ENCODE measurements around the gene INSYN2A. TPM values are rescaled to one million over a fixed set of nuclear protein-coding genes. Genes with fewer than 3 reads are reported as not detected.

INSYN2A gene
- total RNA-seq, 1 donor from 2014 or later, result not detected

DNA sequence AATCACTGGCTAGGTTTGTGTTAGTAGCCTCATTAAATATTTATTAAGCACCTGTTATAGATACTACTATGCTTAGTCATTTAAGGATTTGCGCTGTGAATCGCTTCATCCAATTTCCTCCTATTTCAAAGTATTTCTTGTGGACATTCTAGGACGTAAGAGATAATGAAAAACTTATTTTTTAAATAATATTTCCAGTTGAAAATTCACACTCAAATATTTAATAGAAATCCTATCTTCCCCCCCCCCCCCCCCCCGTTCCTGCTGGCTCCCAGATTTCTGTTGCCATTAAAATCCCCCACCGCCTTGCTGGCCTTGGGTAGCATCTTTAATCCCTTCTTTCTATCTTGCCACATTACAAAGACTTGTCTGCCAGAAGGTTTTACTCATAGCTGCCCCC lies 6.0 kb downstream of the INSYN2A start:
- Histone ChIP-seq H3K36me3 (no peaks in the 10 kb centered on the region), H3K4me1 (peaks cover 5 to 8% of the 10 kb centered on the region in 2 donors), H3K9me3 (no peaks in the 10 kb centered on the region), H3K27me3 (no peaks in the 10 kb centered on the region), H3K27ac (no peak overlapping the region), H3K4me3 (no peak overlapping the region)
- intact Hi-C loops (cut with DNase I), result no loop called here
- no peak for DNase-seq (ENCODE audit: low spot score in 2 of 2)
- TF ChIP-seq, protein P1, sequence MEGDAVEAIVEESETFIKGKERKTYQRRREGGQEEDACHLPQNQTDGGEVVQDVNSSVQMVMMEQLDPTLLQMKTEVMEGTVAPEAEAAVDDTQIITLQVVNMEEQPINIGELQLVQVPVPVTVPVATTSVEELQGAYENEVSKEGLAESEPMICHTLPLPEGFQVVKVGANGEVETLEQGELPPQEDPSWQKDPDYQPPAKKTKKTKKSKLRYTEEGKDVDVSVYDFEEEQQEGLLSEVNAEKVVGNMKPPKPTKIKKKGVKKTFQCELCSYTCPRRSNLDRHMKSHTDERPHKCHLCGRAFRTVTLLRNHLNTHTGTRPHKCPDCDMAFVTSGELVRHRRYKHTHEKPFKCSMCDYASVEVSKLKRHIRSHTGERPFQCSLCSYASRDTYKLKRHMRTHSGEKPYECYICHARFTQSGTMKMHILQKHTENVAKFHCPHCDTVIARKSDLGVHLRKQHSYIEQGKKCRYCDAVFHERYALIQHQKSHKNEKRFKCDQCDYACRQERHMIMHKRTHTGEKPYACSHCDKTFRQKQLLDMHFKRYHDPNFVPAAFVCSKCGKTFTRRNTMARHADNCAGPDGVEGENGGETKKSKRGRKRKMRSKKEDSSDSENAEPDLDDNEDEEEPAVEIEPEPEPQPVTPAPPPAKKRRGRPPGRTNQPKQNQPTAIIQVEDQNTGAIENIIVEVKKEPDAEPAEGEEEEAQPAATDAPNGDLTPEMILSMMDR (IDR thresholded peaks at IDR 0.05), result no peak

DNA sequence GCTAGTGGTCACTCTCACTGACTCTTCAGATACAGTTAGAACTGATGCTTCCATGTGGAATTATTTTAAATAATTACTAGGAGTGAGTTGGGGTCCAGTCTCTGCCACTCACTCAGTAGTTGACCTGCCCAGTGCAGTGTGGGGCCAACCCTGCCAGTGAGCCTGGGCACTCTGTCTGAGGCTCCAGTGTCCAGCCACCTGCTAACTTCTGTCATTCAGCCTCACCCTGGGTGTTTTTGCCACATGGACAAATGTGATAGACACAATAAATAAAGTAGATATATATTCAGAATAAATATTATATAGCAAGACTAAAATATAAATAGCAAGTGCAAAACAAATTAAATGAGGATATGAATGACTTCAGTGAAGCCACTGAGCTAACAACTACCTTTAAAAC lies 7.2 kb downstream of the INSYN2A start:
- no peak overlapping the region for H3K27ac ChIP-seq
- H3K36me3 ChIP-seq, result no peaks in the 10 kb centered on the region
- H3K27me3 ChIP-seq, result no peaks in the 10 kb centered on the region
- H3K4me3 ChIP-seq, result no peak overlapping the region
- intact Hi-C loops (cut with DNase I), result no loop called here
- TF ChIP-seq, protein P1 (IDR thresholded peaks at IDR 0.05), result no peak
- H3K9me3 ChIP-seq, result no peaks in the 10 kb centered on the region
- no peak for DNase-seq (ENCODE audit: low spot score in 2 of 2)
- H3K4me1 ChIP-seq, result no peaks in the 10 kb centered on the region

DNA sequence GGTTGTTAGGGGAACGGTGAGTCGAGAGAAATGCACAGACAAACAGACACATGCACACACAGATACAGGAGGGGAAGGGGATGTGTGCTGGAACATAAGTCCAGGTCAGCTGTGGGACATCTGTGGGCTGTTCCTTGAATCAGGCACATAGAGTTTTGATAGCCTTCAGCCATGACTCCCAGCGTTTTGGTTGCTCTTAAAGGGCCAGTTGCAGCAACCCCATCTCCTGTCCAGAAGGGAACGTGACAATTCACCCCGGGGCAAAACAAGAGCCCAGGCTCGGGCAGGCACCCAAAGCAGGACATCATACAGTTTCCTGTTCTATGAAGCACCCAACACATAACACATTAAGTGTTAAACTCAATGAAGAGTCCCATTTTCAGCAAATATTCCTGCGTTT lies 9.6 kb downstream of the INSYN2A start:
- Histone ChIP-seq H3K4me3 (no peak overlapping the region), H3K27ac (no peak overlapping the region), H3K27me3 (no peaks in the 10 kb centered on the region), H3K36me3 (no peaks in the 10 kb centered on the region), H3K4me1 (no peaks in the 10 kb centered on the region), H3K9me3 (no peaks in the 10 kb centered on the region)
- DNase-seq (ENCODE audit: low spot score in 2 of 2), result no peak
- TF ChIP-seq, protein P1 (IDR thresholded peaks at IDR 0.05), result no peak
- intact Hi-C loops (cut with DNase I), result no loop called here

DNA sequence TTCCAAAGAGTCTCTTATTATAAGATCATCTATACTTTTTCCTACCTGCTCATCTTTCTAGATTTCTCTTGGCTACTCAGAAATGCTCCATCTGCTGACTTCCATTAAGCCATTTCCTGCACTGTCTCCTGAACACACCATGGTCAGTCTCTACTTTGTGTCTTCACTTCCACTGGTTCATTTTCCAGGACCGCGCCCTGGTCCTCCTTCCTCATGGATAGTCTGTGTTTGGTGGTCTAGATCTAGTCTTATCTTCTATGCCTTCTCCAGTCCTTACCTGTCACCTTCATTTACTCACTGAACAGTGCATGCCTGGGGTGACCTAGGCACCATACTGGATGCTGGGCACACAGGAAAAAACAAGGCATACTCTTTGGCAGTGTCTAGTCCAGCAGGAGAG lies 11.8 kb downstream of the INSYN2A start:
- TF ChIP-seq, protein P1 (IDR thresholded peaks at IDR 0.05), result no peak
- Histone ChIP-seq H3K4me1 (no peaks in the 10 kb centered on the region), H3K9me3 (no peaks in the 10 kb centered on the region), H3K27me3 (no peaks in the 10 kb centered on the region), H3K36me3 (no peaks in the 10 kb centered on the region), H3K27ac (no peak overlapping the region), H3K4me3 (no peak overlapping the region)
- DNase-seq (ENCODE audit: low spot score in 2 of 2), result no peak
- intact Hi-C loops (cut with DNase I), result no loop called here

- DNase-seq (ENCODE audit: low spot score in 2 of 2), result no peak
- intact Hi-C loops (cut with DNase I), result no loop called here
- Histone ChIP-seq H3K36me3 (no peaks in the 10 kb centered on the region), H3K4me1 (no peaks in the 10 kb centered on the region), H3K9me3 (no peaks in the 10 kb centered on the region), H3K27ac (no peak overlapping the region), H3K4me3 (no peak overlapping the region), H3K27me3 (no peaks in the 10 kb centered on the region)
- TF ChIP-seq, protein P1 (IDR thresholded peaks at IDR 0.05), result no peak
Observed at GRCh38 chr10:127182161-127182560, 14.2 kb downstream of the INSYN2A start.

- no peaks in the 10 kb centered on the region for H3K27me3 ChIP-seq
- H3K36me3 ChIP-seq, result peaks cover 0 to 4% of the 10 kb centered on the region in 2 donors
- H3K4me3 ChIP-seq, result no peak overlapping the region
- TF ChIP-seq, protein P1 (IDR thresholded peaks at IDR 0.05), result no peak
- DNase-seq (ENCODE audit: low spot score in 2 of 2), result no peak
- no peaks in the 10 kb centered on the region for H3K9me3 ChIP-seq
- no peak overlapping the region for H3K27ac ChIP-seq
- no peaks in the 10 kb centered on the region for H3K4me1 ChIP-seq
- intact Hi-C loops (cut with DNase I), result no loop called here
Observed at GRCh38 chr10:127179612-127180250, 16.7 kb downstream of the INSYN2A start.

Measured in ascending aorta (tissue), 2 donors.